Esophagus muscularis mucosa (tissue), 3 donors: ENCODE measurements around the gene WWC1.

ENCODE experiments used
- CTCF ChIP-seq, 3 experiments: fragments of 200-600 bp in 2 of 3; fragments of 450-650 bp in 1 of 3; sonication (generic) in 2 of 3; IDR thresholded peaks; one replicate each; pipeline ENCODE4 v1.5.1; 2017 to 2019; ENCODE audit warnings: antibody characterized with exemption in 3 of 3, mild to moderate bottlenecking in 2 of 3, moderate library complexity in 1 of 3
- POLR2A ChIP-seq: fragments of 450-650 bp; IDR thresholded peaks from one replicate; pipeline ENCODE4 v1.6.1; 2017; ENCODE audit warnings: antibody characterized with exemption, moderate library complexity, mild to moderate bottlenecking, low read depth
- POLR2AphosphoS5 ChIP-seq, 2 donors: sonication (generic); formaldehyde crosslinking; IDR thresholded peaks; one replicate each; pipeline ENCODE4 v1.6.1; 2017; ENCODE audit warnings: antibody characterized with exemption in 2 of 2

- TF ChIP-seq CTCF (IDR thresholded peaks at IDR 0.05) (no peak), POLR2A (no peak), POLR2AphosphoS5 (IDR thresholded peaks at IDR 0.05) (no peak)
Observed at GRCh38 chr5:168347368-168348083, 56.1 kb downstream of the WWC1 start.
